Measurements from ENCODE around the gene KCNJ4. TPM values are rescaled to one million over a fixed set of nuclear protein-coding genes. Genes with fewer than 3 reads are reported as not detected.

Gene KCNJ4
- total RNA-seq, 1 experiment from 2014 or later, result not detected

DNA sequence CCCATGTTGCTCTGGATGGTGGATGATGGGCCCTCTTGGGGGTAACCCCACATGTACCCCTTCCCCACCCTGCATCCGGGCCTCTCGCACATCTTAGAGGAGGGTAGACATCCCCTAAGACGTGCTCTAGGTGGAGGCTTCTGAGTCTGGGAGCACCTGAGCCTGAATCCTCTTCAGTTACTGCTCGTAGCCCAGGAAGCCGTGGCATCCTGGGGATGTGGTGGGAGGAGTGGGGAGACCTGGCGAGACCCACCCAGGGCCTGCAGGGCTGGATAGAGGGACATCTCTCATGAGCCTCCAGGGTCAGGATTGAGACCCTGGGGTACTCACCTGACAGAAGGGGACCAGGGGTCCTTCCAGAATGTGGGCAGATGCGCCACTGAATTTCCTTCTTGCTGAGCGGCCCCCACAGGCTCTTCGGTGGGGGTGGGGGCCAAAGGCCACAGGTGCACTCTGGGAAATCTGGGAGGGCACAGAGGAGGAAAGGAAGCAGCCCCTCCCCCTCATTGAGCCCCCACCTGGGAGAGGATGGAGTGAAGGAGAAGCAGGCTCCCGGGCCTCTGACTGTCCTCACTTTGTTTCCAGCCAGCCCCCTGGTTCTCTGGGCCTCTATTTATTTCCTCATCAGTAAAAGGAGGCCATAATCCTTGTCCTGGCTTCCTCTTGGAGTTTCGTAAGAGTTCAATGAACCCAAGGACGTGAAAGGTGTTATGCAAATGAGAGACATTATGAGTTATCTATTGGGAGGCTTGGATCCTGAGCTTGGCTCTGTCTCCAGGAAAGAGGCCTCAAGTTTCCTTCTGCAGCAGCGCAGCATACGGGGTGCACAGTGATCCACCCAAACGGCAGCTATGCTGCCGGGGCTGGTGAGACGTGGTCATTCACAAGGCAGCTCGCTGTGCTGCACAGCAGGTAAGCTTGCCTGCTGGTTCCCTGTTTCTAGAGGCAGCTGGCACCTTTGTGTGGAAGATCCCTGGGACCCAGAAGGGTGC is 31.2 kb downstream of the KCNJ4 start:
- no peak for TF ChIP-seq EZH2 (IDR thresholded peaks at IDR 0.05; ENCODE audit: low read length, unreplicated experiment)
- TF ChIP-seq EZH2phosphoT487 (IDR thresholded peaks at IDR 0.05; ENCODE audit: borderline replicate concordance, low read length), result no peak
- TF ChIP-seq, protein P1, sequence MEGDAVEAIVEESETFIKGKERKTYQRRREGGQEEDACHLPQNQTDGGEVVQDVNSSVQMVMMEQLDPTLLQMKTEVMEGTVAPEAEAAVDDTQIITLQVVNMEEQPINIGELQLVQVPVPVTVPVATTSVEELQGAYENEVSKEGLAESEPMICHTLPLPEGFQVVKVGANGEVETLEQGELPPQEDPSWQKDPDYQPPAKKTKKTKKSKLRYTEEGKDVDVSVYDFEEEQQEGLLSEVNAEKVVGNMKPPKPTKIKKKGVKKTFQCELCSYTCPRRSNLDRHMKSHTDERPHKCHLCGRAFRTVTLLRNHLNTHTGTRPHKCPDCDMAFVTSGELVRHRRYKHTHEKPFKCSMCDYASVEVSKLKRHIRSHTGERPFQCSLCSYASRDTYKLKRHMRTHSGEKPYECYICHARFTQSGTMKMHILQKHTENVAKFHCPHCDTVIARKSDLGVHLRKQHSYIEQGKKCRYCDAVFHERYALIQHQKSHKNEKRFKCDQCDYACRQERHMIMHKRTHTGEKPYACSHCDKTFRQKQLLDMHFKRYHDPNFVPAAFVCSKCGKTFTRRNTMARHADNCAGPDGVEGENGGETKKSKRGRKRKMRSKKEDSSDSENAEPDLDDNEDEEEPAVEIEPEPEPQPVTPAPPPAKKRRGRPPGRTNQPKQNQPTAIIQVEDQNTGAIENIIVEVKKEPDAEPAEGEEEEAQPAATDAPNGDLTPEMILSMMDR (conservative IDR thresholded peaks at IDR 0.05; ENCODE audit: low read depth, low read length), result no peak
- Histone ChIP-seq H3K27me3 (ENCODE audit: low read length) (no peaks in the 10 kb centered on the region), H2AFZ (ENCODE audit: low read length) (no peak overlapping the region), H3K4me3 (ENCODE audit: low read length) (no peak overlapping the region), H3K79me2 (ENCODE audit: low read length) (no peaks in the 10 kb centered on the region), H3K9ac (ENCODE audit: low read length) (no peak overlapping the region), H3K4me1 (ENCODE audit: insufficient read depth, low read length) (no peaks in the 10 kb centered on the region), H3F3A (ENCODE audit: low read length, unreplicated experiment) (no peaks in the 10 kb centered on the region), H3K4me2 (ENCODE audit: low read length) (no peak overlapping the region), H3K9me3 (ENCODE audit: low read length) (no peaks in the 10 kb centered on the region), H4K20me1 (ENCODE audit: low read length) (no peaks in the 10 kb centered on the region), H3K36me3 (ENCODE audit: low read depth, low read length) (no peaks in the 10 kb centered on the region), H3K27ac (ENCODE audit: low read length) (no peak overlapping the region), H3K9me2 (replicated peaks; ENCODE audit: low read length) (no peaks in the 10 kb centered on the region)
- CTCF ChIA-PET, result no interaction called here
- POLR2A ChIA-PET (ENCODE audit: unreplicated experiment), result no interaction called here
- no peak for ATAC-seq
- no peak for DNase-seq
- intact Hi-C loops (cut with micrococcal nuclease), result no loop called here
- BruUV-seq (replicated peaks), result no TSS peak

DNA sequence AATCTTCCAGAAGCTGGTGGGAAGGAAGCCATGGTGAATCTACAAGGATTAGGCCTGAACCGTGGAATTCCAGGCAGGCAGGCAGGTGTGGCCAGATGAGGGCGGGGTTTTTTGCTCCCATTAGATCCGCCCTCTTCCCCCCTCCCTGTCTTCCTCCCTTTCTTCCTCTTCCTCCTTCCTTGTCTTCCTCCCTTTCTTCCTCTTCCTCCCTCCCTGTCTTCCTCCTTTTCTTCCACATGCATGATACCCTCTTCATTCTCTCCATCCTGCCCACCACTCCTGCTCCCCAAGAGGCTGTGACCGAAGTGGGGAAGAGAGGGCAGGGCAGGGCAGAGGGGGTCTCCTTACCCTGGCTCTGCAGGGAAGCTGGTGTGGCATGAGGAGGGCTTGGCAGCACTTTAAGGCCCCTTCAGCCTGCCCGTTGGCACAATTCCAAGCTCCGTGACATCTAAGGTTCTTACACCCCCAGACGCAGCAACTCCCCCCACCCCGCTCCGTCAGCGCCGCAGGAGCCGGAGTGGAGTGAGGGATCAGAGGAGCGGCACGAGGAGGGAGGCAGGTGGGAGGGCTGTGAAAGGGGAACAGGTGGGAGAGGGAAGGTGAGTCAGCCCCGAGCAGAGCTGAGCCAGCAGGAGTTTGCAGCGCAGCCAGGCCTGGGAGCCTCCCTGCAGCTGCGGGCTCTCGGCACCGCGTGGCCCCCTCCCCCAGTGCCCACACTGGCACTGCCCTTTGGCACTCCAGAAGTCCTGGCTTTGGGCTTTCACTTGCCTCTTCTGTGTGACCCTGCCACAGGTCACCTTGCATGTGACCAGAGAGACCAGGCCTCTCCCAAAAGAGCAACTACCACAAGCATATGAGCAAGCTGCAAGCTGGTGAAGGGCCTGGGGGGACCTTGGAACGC is 32.1 kb downstream of the KCNJ4 start:
- CTCF ChIA-PET, result no interaction called here
- H4K20me1 ChIP-seq (ENCODE audit: low read length), result no peaks in the 10 kb centered on the region
- TF ChIP-seq EZH2 (IDR thresholded peaks at IDR 0.05; ENCODE audit: low read length, unreplicated experiment) (no peak), EZH2phosphoT487 (IDR thresholded peaks at IDR 0.05; ENCODE audit: borderline replicate concordance, low read length) (no peak)
- TF ChIP-seq, protein P1 (conservative IDR thresholded peaks at IDR 0.05; ENCODE audit: low read depth, low read length), result no peak
- BruUV-seq (replicated peaks), result no TSS peak
- H3F3A ChIP-seq (ENCODE audit: low read length, unreplicated experiment), result no peaks in the 10 kb centered on the region
- no peaks in the 10 kb centered on the region for H3K36me3 ChIP-seq (ENCODE audit: low read depth, low read length)
- no peak overlapping the region for H2AFZ ChIP-seq (ENCODE audit: low read length)
- no peaks in the 10 kb centered on the region for H3K9me2 ChIP-seq (replicated peaks; ENCODE audit: low read length)
- no peaks in the 10 kb centered on the region for H3K4me1 ChIP-seq (ENCODE audit: insufficient read depth, low read length)
- H3K4me2 ChIP-seq (ENCODE audit: low read length), result no peak overlapping the region
- POLR2A ChIA-PET (ENCODE audit: unreplicated experiment), result no interaction called here
- DNase-seq (no peak), ATAC-seq (no peak)
- no peaks in the 10 kb centered on the region for H3K9me3 ChIP-seq (ENCODE audit: low read length)
- no peak overlapping the region for H3K27ac ChIP-seq (ENCODE audit: low read length)
- H3K27me3 ChIP-seq (ENCODE audit: low read length), result no peaks in the 10 kb centered on the region
- H3K4me3 ChIP-seq (ENCODE audit: low read length), result no peak overlapping the region
- intact Hi-C loops (cut with micrococcal nuclease), result no loop called here
- no peak overlapping the region for H3K9ac ChIP-seq (ENCODE audit: low read length)
- no peaks in the 10 kb centered on the region for H3K79me2 ChIP-seq (ENCODE audit: low read length)
